Caco-2 (cell line): ENCODE data around the gene OTUD5. TPM values are rescaled to one million over a fixed set of nuclear protein-coding genes. Genes with fewer than 3 reads are reported as not detected.

Source experiments
- BruUV-seq: library from RNA; stranded (reverse); fragments of 400-500 nt; replicated peaks from 2 replicates; lab custom pipeline; 2021; lab: Mats Ljungman, UMichigan
- CTCF ChIA-PET: fragments of 300-600 bp; sonication (Branson Sonifier 250); formaldehyde crosslinking; loops from one replicate; lab custom pipeline; 2022; ENCODE audit warnings: antibody characterized with exemption; lab: Charles Lee
- POLR2A ChIA-PET: fragments of 300-600 bp; sonication (Branson Sonifier 250); formaldehyde crosslinking; loops from one replicate; lab custom pipeline; 2022; ENCODE audit warnings: antibody characterized with exemption; lab: Charles Lee
- DNase-seq, 2 experiments: peaks; one replicate each; pipeline versions ENCODE4 v3.0.0 to v3.0.0-alpha.2; 2020 to 2022
- H3K27me3 ChIP-seq: replicated peaks from 2 replicates; pipeline ENCODE4 v1.6.0; 2011; ENCODE audit warnings: low read length; ENCODE audit not compliant: control insufficient read depth, insufficient read depth
- H3K36me3 ChIP-seq: 2 replicates; pipeline ENCODE4 v1.5.1; 2011; ENCODE audit warnings: low read length; ENCODE audit not compliant: control insufficient read depth, insufficient read depth
- H3K4me1 ChIP-seq: fragments of 250-450 bp; sonication (Bioruptor Pico); 2 replicates; pipeline ENCODE4 v1.5.1; 2020; ENCODE audit warnings: mild to moderate bottlenecking
- H3K4me3 ChIP-seq: 2 replicates; pipeline ENCODE4 v1.5.1; 2011; ENCODE audit warnings: low read depth, mild to moderate bottlenecking, control low read depth, low read length
- H3K9me3 ChIP-seq: fragments of 250-450 bp; sonication (Bioruptor Pico); 2 replicates; pipeline ENCODE4 v1.5.1; 2020; ENCODE audit warnings: mild to moderate bottlenecking, moderate library complexity
- H3K27ac Mint-ChIP-seq: one replicate; pipeline ENCODE4 v1.8.0; 2022; ENCODE audit warnings: mixed read lengths; ENCODE audit not compliant: unreplicated experiment
- H3K27me3 Mint-ChIP-seq: one replicate; pipeline ENCODE4 v1.8.0; 2022; ENCODE audit warnings: mixed read lengths; ENCODE audit not compliant: insufficient read depth, unreplicated experiment
- H3K36me3 Mint-ChIP-seq: one replicate; pipeline ENCODE4 v1.8.0; 2022; ENCODE audit warnings: mild to moderate bottlenecking, mixed read lengths; ENCODE audit not compliant: insufficient read depth, unreplicated experiment
- H3K4me1 Mint-ChIP-seq: one replicate; pipeline ENCODE4 v1.8.0; 2022; ENCODE audit warnings: low read depth, mixed read lengths; ENCODE audit not compliant: unreplicated experiment
- H3K4me3 Mint-ChIP-seq: one replicate; pipeline ENCODE4 v1.8.0; 2022; ENCODE audit warnings: mild to moderate bottlenecking, moderate library complexity, mixed read lengths; ENCODE audit not compliant: unreplicated experiment
- H3K9me3 Mint-ChIP-seq: one replicate; pipeline ENCODE4 v1.8.0; 2022; ENCODE audit warnings: mixed read lengths; ENCODE audit not compliant: unreplicated experiment
- CTCF ChIP-seq, 2 experiments: fragments of 200-600 bp in 1 of 2; IDR thresholded peaks; 1 replicate in 1 of 2; 2 replicates in 1 of 2; pipeline versions ENCODE4 v1.5.1 to v1.8.0; 2011 to 2022; ENCODE audit warnings: antibody characterized with exemption in 1 of 2, control low read depth in 1 of 2, inconsistent platforms in 1 of 2, low read depth in 1 of 2, low read length in 1 of 2, mild to moderate bottlenecking in 1 of 2, moderate library complexity in 1 of 2; ENCODE audit not compliant: insufficient read depth in 1 of 2, severe bottlenecking in 1 of 2, unreplicated experiment in 1 of 2
- intact Hi-C: fragments of 100-400 bp; cut with micrococcal nuclease; formaldehyde crosslinking; loops from one replicate; pipeline ENCODE4 v1.10.0; 2022; ENCODE audit not compliant: unreplicated experiment
- total RNA-seq: library from RNA; stranded (reverse); gene quantifications from 2 replicates; pipeline ENCODE4 v1.2.3, GENCODE V29; 2022

Gene OTUD5
- total RNA-seq, 1 experiment from 2014 or later, result 40.6 TPM

GRCh38 chrX:48978226-48978625 is 20.8 kb upstream of the OTUD5 start:
- Mint-ChIP-seq H3K4me1 (no peaks in the 10 kb centered on the region), H3K27ac (no peak overlapping the region), H3K4me3 (no peak overlapping the region), H3K27me3 (no peaks in the 10 kb centered on the region), H3K9me3 (no peaks in the 10 kb centered on the region), H3K36me3 (peaks cover 42% of the 10 kb centered on the region)
- H3K4me3 ChIP-seq, result no peak overlapping the region
- H3K36me3 ChIP-seq, result no peaks in the 10 kb centered on the region; the same call in none of the 2 replicates
- ChIA-PET CTCF (no interaction called here), POLR2A (no interaction called here)
- H3K27me3 ChIP-seq, result no peaks in the 10 kb centered on the region
- H3K9me3 ChIP-seq, result no peaks in the 10 kb centered on the region
- no peak for TF ChIP-seq CTCF (IDR thresholded peaks at IDR 0.05; ENCODE audit: insufficient read depth in 1 of 2, low read depth in 1 of 2, low read length in 1 of 2, severe bottlenecking in 1 of 2, unreplicated experiment in 1 of 2)
- intact Hi-C loops, result no loop called here
- BruUV-seq, result no TSS peak
- no peak for DNase-seq
- H3K4me1 ChIP-seq, result no peaks in the 10 kb centered on the region

DNA sequence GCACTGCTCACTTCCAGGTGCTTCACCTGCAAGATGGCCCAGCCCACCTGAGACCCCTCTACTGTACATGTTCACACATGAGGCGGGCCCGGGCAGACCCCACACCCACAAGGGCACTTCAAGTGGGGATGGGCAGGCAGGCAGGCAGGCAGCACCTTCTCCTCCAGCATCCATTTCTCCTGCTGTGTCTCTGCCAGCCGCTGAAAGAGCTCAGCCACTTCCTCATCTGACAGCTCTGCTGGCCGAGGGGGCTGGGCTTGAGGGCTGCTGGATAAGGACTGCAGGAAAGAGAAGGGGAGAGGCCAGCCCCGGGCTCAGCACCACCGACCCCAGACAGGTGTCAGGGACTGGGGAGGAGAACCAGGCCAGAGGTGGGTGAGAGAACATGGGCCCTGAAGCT is 18.7 kb upstream of the OTUD5 start:
- no peaks in the 10 kb centered on the region for H3K27me3 Mint-ChIP-seq
- Histone ChIP-seq H3K4me3 (no peak overlapping the region), H3K9me3 (no peaks in the 10 kb centered on the region), H3K27me3 (no peaks in the 10 kb centered on the region), H3K36me3 (no peaks in the 10 kb centered on the region; the same call in 1 of the 2 replicates), H3K4me1 (no peaks in the 10 kb centered on the region)
- no peak overlapping the region for H3K27ac Mint-ChIP-seq
- BruUV-seq, result no TSS peak
- no peak for DNase-seq
- intact Hi-C loops, result no loop called here
- peaks cover 49% of the 10 kb centered on the region for H3K36me3 Mint-ChIP-seq
- H3K4me3 Mint-ChIP-seq, result no peak overlapping the region
- H3K9me3 Mint-ChIP-seq, result no peaks in the 10 kb centered on the region
- ChIA-PET POLR2A (no interaction called here), CTCF (no interaction called here)
- H3K4me1 Mint-ChIP-seq, result no peaks in the 10 kb centered on the region
- no peak for TF ChIP-seq CTCF (IDR thresholded peaks at IDR 0.05; ENCODE audit: insufficient read depth in 1 of 2, low read depth in 1 of 2, low read length in 1 of 2, severe bottlenecking in 1 of 2, unreplicated experiment in 1 of 2)

DNA sequence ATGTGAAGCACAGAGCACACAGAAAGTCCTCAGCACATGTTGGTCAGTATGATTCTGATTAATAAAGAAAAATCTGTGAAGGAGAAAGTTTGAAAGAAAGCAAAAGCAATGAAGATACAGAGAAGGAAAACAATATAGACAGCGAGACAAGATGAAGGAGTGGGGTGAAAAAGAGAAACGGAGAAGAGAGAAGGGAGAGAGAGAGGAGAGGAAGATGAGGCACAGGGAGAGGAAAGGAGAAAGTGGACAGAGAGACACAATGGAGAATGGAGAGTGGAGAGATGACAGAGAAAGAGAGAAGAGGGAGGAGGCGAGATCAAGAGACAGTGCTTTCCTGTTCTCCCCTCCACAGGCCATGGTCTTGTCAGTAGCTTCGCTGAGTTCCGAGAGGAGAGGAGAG is 18.1 kb upstream of the OTUD5 start:
- H3K4me1 ChIP-seq, result no peaks in the 10 kb centered on the region
- no peaks in the 10 kb centered on the region; the same call in 1 of the 2 replicates for H3K36me3 ChIP-seq
- no peak for DNase-seq
- H3K27ac Mint-ChIP-seq, result no peak overlapping the region
- no peak for TF ChIP-seq CTCF (IDR thresholded peaks at IDR 0.05; ENCODE audit: insufficient read depth in 1 of 2, low read depth in 1 of 2, low read length in 1 of 2, severe bottlenecking in 1 of 2, unreplicated experiment in 1 of 2)
- ChIA-PET POLR2A (no interaction called here), CTCF (no interaction called here)
- intact Hi-C loops, result no loop called here
- H3K4me3 Mint-ChIP-seq, result no peak overlapping the region
- no peaks in the 10 kb centered on the region for H3K9me3 ChIP-seq
- BruUV-seq, result no TSS peak
- H3K27me3 Mint-ChIP-seq, result no peaks in the 10 kb centered on the region
- H3K4me1 Mint-ChIP-seq, result no peaks in the 10 kb centered on the region
- H3K27me3 ChIP-seq, result no peaks in the 10 kb centered on the region
- no peaks in the 10 kb centered on the region for H3K9me3 Mint-ChIP-seq
- H3K36me3 Mint-ChIP-seq, result peaks cover 48% of the 10 kb centered on the region
- no peak overlapping the region for H3K4me3 ChIP-seq
